Natural killer cell (primary cell): Measurements from ENCODE around the gene GAB2. TPM values are rescaled to one million over a fixed set of nuclear protein-coding genes. Genes with fewer than 3 reads are reported as not detected.
"Not testable (repeated sequence)": the region's sequence is repeated elsewhere in the genome, so short reads cannot be mapped to it uniquely, and the experiment has no call there.

ENCODE experiments used
- ATAC-seq, 3 donors: fragments of 150-1000 bp in 2 of 3; fragments of 200-7000 bp in 1 of 3; cut with Tn5 transposase; 1 replicate in 1 of 3; 2 replicates in 2 of 3; pipeline ENCODE4 v1.10.0; 2021; ENCODE audit warnings: mild to moderate bottlenecking in 2 of 3, moderate library complexity in 2 of 3
- DNase-seq, 2 donors: peaks; one replicate each; pipeline versions ENCODE4 v3.0.0 to v3.0.0-alpha.2; 2013 to 2021; ENCODE audit warnings: mixed read lengths in 1 of 2
- H3K27ac ChIP-seq: one replicate; pipeline ENCODE4 v1.5.1; 2013; ENCODE audit warnings: mild to moderate bottlenecking, low read length
- H3K27me3 ChIP-seq: one replicate; pipeline ENCODE4 v1.6.1; 2013; ENCODE audit warnings: low read length; ENCODE audit not compliant: control insufficient read depth, insufficient read depth
- H3K36me3 ChIP-seq: one replicate; pipeline ENCODE4 v1.6.1; 2013; ENCODE audit warnings: low read length; ENCODE audit not compliant: control insufficient read depth, insufficient read depth
- H3K4me1 ChIP-seq: one replicate; pipeline ENCODE4 v1.6.1; 2013; ENCODE audit warnings: low read length; ENCODE audit not compliant: control insufficient read depth, insufficient read depth
- H3K4me3 ChIP-seq: one replicate; pipeline ENCODE4 v1.5.1; 2013; ENCODE audit warnings: low read length
- H3K9me3 ChIP-seq: one replicate; pipeline ENCODE4 v1.6.1; 2013; ENCODE audit warnings: low read length; ENCODE audit not compliant: control insufficient read depth, insufficient read depth
- H3K27ac Mint-ChIP-seq, 2 donors: one replicate each; pipeline ENCODE4 v1.8.0; 2022; ENCODE audit warnings: mild to moderate bottlenecking in 2 of 2, mixed read lengths in 2 of 2, moderate library complexity in 1 of 2
- H3K27me3 Mint-ChIP-seq, 2 donors: one replicate each; pipeline ENCODE4 v1.8.0; 2022; ENCODE audit warnings: low read depth in 2 of 2, mixed read lengths in 2 of 2
- H3K36me3 Mint-ChIP-seq: one replicate; pipeline ENCODE4 v1.8.0; 2022; ENCODE audit warnings: mixed read lengths
- H3K4me1 Mint-ChIP-seq, 2 donors: one replicate each; pipeline ENCODE4 v1.8.0; 2022; ENCODE audit warnings: mixed read lengths in 2 of 2
- H3K4me3 Mint-ChIP-seq: one replicate; pipeline ENCODE4 v1.8.0; 2022; ENCODE audit warnings: mild to moderate bottlenecking, moderate library complexity, mixed read lengths
- H3K9me3 Mint-ChIP-seq, 2 donors: one replicate each; pipeline ENCODE4 v1.8.0; 2022; ENCODE audit warnings: mixed read lengths in 2 of 2
- WGBS: methylation state at CpG from one replicate; pipeline ENCODE4 v1.1.7; 2013; ENCODE audit warnings: missing lambda C conversion rate; ENCODE audit not compliant: insufficient coverage; 5-methylcytosine and 5-hydroxymethylcytosine counted together
- intact Hi-C: fragments of 100-400 bp; cut with micrococcal nuclease; formaldehyde crosslinking; loops from one replicate; pipeline ENCODE4 v1.14.2; 2022
- total RNA-seq, 4 donors: library from RNA; stranded (reverse); fragments of 120-200 nt in 1 of 4; gene quantifications; one replicate each; pipeline versions ENCODE4 v1.2.3 to v1.2.4, GENCODE V29; 2013 to 2022
- TF ChIP-seq, protein P1 (sequence below): fragments of 200-600 bp; IDR thresholded peaks from one replicate; pipeline ENCODE4 v1.8.0; 2022; ENCODE audit warnings: antibody characterized with exemption

GAB2 gene
- total RNA-seq, 3 donors from 2014 or later (not counting 1 experiment from before 2014, with no cell fraction given), result 4.3 to 58.4 (median 8.1) TPM

DNA sequence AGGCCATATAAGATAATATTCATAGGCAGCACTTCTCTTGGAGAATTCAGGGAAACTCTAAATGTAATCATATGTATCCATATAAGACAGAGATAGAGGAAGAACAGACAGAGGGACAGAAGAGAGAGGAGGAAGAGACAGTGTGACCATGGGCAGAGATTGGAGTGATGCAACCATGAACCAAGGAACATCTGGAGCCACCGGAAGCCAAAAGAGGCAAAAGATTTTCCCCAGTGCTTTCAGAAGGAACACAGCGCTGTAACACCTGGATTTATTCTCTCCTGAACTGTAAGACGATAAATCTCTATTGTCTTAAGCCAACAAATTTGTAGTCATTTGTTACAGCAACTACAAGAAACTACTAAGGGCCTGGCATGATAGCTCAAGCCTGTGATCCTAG is 57.7 kb downstream of the GAB2 start:
- Histone ChIP-seq H3K36me3 (no peaks in the 10 kb centered on the region), H3K4me1 (no peaks in the 10 kb centered on the region), H3K27ac (no peak overlapping the region), H3K27me3 (no peaks in the 10 kb centered on the region), H3K4me3 (no peak overlapping the region), H3K9me3 (no peaks in the 10 kb centered on the region)
- 88% methylated on average over 3 of the region's 3 CpGs for WGBS
- no peak overlapping the region for H3K4me3 Mint-ChIP-seq
- no peaks in the 10 kb centered on the region for H3K36me3 Mint-ChIP-seq
- no peaks in the 10 kb centered on the region for H3K9me3 Mint-ChIP-seq
- intact Hi-C loops, result no loop called here
- DNase-seq (no peak), ATAC-seq (no peak)
- no peak overlapping the region for H3K27ac Mint-ChIP-seq
- TF ChIP-seq, protein P1, sequence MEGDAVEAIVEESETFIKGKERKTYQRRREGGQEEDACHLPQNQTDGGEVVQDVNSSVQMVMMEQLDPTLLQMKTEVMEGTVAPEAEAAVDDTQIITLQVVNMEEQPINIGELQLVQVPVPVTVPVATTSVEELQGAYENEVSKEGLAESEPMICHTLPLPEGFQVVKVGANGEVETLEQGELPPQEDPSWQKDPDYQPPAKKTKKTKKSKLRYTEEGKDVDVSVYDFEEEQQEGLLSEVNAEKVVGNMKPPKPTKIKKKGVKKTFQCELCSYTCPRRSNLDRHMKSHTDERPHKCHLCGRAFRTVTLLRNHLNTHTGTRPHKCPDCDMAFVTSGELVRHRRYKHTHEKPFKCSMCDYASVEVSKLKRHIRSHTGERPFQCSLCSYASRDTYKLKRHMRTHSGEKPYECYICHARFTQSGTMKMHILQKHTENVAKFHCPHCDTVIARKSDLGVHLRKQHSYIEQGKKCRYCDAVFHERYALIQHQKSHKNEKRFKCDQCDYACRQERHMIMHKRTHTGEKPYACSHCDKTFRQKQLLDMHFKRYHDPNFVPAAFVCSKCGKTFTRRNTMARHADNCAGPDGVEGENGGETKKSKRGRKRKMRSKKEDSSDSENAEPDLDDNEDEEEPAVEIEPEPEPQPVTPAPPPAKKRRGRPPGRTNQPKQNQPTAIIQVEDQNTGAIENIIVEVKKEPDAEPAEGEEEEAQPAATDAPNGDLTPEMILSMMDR, result no peak
- no peaks in the 10 kb centered on the region for H3K27me3 Mint-ChIP-seq
- H3K4me1 Mint-ChIP-seq, result no peaks in the 10 kb centered on the region

DNA sequence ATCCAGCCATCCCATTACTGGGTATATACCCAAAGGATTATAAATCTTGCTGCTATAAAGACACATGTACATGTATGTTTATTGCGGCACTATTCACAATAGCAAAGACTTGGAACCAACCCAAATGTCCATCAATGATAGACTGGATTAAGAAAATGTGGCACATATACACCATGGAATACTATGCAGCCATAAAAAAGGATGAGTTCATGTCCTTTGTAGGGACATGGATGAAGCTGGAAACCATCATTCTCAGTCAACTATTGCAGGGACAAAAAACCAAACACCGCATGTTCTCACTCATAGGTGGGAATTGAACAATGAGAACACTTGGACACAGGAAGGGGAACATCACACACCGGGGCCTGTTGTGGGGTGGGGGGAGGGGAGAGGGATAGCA is 59.7 kb downstream of the GAB2 start:
- H3K4me3 Mint-ChIP-seq, H3K27ac Mint-ChIP-seq, H3K27me3 Mint-ChIP-seq, H3K4me1 Mint-ChIP-seq, H3K9me3 ChIP-seq, H3K9me3 Mint-ChIP-seq, H3K4me1 ChIP-seq, DNase-seq, H3K27me3 ChIP-seq, H3K36me3 ChIP-seq, H3K4me3 ChIP-seq, H3K27ac ChIP-seq, intact Hi-C loops, H3K36me3 Mint-ChIP-seq, ATAC-seq: not testable (repeated sequence)
- WGBS, result no CpG with 5 or more reads among the region's 3 CpGs

DNA sequence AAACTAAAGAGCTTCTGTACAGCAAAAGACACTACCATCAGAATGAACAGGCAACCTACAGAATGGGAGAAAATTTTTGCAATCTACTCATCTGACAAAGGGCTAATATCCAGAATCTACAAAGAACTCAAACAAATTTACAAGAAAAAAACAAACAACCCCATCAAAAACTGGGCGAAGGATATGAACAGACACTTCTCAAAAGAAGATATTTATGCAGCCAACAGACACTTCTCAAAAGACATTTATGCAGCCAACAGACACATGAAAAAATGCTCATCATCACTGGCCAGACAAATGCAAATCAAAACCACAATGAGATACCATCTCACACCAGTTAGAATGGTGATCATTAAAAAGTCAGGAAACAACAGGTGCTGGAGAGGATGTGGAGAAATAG is 60.2 kb downstream of the GAB2 start:
- H3K9me3 ChIP-seq, H3K27ac ChIP-seq, ATAC-seq, H3K9me3 Mint-ChIP-seq, DNase-seq, H3K36me3 ChIP-seq, intact Hi-C loops, H3K27ac Mint-ChIP-seq, H3K27me3 ChIP-seq, H3K4me3 Mint-ChIP-seq, H3K27me3 Mint-ChIP-seq, H3K4me1 ChIP-seq, H3K4me1 Mint-ChIP-seq, H3K36me3 Mint-ChIP-seq, H3K4me3 ChIP-seq: not testable (repeated sequence)
- WGBS, result 100% methylated on average over 1 of the region's 1 CpG

DNA sequence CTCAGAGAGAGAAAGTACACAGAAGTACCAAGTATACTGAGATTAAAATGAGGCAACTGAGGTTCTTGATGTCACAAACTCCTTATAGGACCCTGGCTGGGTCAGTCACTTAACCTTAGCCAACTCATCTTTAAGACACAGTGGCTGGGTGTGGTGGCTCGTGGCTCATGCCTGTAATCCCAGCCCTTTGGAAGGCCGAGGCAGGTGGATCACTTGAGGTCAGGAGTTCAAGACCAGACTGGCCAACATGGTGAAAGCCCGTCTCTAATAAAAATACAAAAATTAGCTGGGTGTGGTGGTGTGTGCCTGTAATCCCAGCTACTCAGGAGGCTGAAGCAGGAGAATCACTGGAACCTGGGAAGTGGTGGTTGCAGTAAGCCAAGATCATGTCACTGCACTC is 61.9 kb downstream of the GAB2 start:
- H3K4me1 ChIP-seq, H3K36me3 Mint-ChIP-seq, H3K4me3 ChIP-seq, H3K27ac Mint-ChIP-seq, H3K9me3 Mint-ChIP-seq, H3K27ac ChIP-seq, DNase-seq, H3K9me3 ChIP-seq, ATAC-seq, H3K27me3 ChIP-seq, H3K36me3 ChIP-seq, intact Hi-C loops, H3K4me3 Mint-ChIP-seq, H3K4me1 Mint-ChIP-seq, H3K27me3 Mint-ChIP-seq: not testable (repeated sequence)
- 96% methylated on average over 3 of the region's 3 CpGs for WGBS

DNA sequence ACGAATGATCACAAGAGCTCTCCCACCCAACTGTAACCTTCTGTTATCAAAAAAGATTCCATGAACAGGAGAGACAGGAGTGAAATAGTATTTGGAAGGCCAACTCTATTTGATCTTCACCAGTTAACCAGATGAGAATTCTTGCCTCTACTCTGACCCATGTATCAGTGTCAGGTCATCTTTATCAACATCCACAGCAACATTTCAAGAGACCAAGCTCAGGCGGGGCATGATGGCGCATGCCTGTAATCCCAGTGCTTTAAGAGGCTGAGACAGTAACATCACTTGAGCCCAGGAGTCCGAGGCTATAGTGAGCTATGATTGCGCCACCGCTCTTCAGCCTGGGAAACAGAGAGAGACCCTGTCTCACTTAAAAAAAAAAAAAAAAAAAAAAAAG is 62.3 kb downstream of the GAB2 start:
- Mint-ChIP-seq H3K27ac (no peak overlapping the region), H3K9me3 (no peaks in the 10 kb centered on the region), H3K36me3 (no peaks in the 10 kb centered on the region), H3K4me3 (no peak overlapping the region), H3K27me3 (no peaks in the 10 kb centered on the region), H3K4me1 (peaks cover 6% of the 10 kb centered on the region in 2 donors)
- H3K9me3 ChIP-seq, result no peaks in the 10 kb centered on the region
- no peak overlapping the region for H3K27ac ChIP-seq
- H3K4me3 ChIP-seq, result no peak overlapping the region
- intact Hi-C loops, result no loop called here
- H3K27me3 ChIP-seq, result no peaks in the 10 kb centered on the region
- WGBS, result 92% methylated on average over 6 of the region's 6 CpGs
- DNase-seq (no peak), ATAC-seq (no peak)
- H3K36me3 ChIP-seq, result no peaks in the 10 kb centered on the region
- TF ChIP-seq, protein P1, result no peak
- H3K4me1 ChIP-seq, result peaks cover 9% of the 10 kb centered on the region
